HG03575 (cell line): Measurements from ENCODE around the gene OPN3.

ENCODE experiments used
- ATAC-seq: cut with Tn5 transposase; IDR thresholded peaks from one replicate; pipeline ENCODE4 v1.9.1; 2021; ENCODE audit not compliant: unreplicated experiment, insufficient number of reproducible peaks, low FRiP score; ENCODE audit errors: extremely low read depth

OPN3 gene

DNA sequence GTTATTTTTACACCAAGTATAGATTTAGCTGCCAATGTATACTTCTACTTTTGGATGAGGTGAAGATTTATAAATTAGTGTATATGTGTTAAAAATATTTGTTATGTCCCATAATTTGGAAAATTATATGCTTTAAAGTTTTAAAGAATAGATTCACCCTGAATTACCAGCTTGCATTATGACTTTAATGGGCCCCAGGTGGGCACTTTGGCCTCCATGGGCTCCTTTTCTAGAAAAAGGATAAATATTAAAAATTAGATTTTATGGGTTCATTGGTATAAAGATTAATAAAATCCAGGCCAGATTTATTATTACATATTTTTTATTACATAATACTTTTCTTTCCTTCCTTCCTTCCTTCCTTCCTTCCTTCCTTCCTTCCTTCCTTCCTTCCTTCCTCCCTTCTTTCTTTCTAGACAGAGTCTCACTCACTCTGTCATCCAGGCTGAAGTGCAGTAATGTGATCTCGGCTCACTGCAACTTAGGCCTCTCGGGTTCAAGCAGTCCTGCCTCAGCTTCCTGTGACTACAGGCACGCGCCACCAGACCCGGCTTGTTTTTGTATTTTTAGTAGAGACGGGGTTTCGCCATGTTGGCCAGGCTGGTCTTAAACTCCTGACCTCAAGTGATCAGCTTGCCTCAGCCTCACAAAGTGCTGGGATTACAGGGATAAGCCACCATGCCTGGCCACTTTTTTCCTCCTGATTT, 86.1 kb downstream of the OPN3 start:
- ATAC-seq, result no peak

DNA sequence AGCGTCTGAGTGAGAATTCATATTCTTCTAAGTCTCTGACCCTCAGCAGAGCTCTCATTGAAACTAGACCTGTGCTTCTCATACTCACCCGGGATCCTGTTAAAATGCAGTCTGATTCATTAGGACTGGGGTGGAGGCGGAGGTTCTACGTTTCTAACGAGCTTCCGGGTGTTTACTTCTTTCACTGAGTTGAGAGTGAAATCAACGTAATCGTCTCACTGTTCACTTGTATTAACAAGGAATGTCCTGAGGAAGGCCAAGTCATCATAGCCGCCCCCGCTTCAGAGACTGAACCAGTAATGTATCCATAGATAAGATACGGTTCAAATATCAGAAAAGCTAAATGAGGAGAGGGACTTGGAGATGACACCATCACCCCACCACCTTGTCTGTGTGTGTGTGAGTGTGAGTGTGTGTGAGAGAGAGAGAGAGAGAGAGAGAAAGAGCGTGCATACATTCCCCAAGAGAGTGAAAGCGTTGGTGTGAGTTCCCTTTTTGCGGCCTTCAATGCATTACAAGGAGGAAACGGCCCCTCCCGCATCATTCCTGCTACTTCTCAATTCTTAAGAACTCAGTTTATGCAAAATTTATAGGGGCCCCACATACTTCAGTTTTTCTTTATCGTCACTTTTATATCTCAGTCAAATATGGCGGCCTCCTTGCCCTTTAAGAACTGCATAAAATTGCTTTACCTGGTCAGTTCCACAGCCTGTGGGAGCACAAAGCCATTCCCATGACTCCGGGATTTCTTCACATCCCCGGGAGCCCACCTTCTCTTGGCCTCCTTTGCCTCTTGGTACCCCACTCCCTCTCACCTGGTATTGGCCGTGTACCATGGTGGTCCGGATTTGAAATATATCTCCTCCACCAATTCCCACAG, 88.2 kb downstream of the OPN3 start:
- ATAC-seq, result peak; percentile 57

DNA sequence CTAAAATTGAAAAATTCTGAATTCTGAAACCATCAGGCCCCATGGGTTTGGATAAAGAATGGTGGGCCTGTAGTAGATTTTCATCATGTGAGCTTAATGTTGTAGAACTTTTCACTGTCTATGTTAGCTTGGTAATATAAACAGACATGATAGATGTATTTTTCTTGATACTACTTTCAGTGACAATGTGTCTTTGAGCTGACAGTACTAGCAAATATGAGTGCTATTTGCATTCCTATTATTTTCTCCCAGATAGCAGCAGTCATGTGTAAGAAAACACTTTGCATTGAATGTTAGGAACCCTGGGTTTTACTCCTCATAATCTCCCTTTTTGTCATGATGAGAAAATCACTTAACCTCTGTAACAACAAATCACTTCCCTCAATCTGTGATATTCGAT, 89.9 kb downstream of the OPN3 start:
- ATAC-seq, result no peak

DNA sequence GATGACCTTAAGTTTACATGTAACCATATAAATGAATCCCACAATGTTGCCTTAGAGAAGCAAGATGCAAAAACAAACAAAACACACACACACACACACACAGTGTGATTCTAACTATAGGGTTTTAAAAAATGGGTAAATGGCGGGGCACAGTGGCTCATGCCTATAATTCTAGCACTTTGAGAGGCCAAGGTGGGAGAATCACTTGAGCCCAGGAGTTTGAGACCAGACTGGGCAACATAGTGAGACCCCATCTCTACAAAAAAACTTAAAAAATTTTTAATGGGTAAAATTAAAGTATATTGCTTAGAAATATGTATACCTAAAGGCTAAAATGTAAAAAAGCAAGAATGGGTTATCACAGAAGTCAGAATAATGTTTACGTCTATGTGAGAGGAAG, 92.2 kb downstream of the OPN3 start:
- no peak for ATAC-seq
